GM21447 (cell line): ENCODE data around the gene RMI2.

ENCODE experiments used
- ATAC-seq: cut with Tn5 transposase; IDR thresholded peaks from one replicate; pipeline ENCODE4 v1.9.1; 2021; ENCODE audit not compliant: unreplicated experiment

RMI2 gene

DNA sequence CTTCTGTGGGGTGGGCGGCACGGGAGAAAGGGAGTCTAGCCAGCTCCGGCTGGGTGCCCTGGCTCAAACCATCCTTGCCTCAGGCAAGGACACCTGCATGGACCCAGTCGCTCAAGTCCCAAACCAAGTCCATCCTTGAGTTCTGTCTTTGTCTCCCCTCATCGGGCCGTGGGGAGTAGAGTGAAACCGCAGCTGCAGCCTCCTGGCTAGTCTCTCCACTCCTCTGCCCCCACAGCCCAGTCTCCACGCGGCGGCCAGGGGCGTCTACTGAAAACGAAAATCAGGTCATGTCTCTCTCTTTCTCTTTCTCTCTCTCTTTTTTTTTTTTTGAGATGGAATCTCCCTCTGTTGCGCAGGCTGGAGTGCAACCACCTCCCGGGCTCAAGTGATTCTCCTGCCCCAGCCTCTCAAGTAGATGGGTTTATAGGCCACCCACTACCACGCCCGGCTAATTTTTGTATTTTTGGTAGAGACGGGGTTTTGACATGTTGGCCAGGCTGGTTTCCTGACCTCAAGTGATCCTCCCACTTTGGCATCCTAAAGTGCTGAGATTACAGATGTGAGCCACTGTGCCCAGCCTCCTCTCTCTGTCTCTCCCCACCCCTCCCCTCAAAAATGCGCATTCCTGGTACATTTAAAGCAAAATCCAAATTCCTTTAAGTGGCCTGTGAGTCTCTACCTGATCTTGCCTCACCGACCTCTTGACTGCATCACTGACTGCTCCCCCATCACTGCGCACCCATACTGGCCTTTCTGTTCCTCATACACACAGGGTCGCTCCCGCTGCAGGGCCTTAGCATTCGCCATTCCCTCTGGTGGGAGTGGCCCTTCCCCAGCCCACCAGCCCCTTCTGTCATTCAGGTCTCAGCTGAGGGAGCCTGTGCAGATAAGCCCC lies 17.7 kb upstream of the RMI2 start:
- peak; percentile 33 for ATAC-seq

DNA sequence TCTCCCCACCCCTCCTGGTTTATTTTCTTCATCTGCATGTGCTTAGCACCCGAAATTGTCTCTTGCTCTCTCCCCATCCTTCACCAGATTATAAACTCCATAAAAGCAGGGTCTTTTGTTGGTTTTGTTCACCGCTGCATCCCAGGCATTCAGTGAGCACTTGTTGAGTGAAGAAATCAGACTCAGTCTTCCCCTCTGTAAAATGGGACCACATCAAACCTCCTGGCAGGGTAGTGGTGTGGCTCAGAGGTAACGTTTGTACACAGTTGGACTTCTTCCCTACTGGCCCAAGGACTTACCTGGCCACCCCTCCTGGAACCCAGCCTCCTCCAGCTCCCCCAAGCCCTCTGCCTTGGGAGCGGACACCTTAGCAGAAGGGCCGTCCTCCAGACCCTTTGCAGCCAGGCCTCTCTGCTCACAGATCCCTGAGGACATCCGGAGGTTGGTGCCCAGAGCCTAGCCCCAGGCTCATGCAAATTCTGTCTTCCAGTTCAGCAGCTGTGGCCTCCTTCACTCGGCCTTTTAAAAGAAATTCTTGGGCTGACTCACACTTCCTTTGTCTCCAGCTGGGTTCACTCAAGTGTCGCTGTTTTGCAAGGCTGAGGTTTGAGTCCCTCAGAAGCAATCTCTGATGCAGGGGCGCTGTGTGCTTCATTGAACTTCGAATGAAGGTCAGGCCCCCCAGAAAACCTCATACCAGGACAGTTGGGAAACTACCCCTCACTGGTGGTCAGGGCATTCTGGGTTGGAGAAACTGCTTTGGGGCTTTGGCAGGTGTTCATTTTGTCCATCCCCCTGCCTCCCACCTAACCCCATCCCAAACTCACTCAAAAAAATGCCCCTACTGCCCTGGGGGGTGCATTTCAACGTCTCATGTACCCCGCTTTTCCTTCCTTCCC lies 16.8 kb upstream of the RMI2 start:
- peak; percentile 77 for ATAC-seq

DNA sequence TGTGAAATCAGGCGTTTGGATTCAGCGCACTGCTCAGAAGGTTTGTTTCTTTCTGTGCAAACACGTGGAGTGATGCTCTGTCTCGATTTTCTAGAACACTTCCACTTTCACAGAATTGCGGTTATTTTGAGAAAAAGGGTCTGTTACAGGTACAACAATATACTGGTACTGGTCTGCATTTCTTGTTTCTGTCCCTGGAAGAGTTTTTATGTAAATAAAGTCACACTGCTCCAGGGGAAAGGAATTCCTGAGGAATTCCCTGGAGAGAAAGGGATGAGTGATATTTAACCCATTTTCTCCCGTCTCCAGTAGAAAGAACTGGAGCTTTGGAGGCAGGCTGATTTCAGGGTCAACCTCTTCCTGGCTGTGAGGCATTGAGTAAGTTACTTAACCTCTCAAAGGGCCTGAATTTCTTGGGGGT lies 16.2 kb upstream of the RMI2 start:
- ATAC-seq: no peak

DNA sequence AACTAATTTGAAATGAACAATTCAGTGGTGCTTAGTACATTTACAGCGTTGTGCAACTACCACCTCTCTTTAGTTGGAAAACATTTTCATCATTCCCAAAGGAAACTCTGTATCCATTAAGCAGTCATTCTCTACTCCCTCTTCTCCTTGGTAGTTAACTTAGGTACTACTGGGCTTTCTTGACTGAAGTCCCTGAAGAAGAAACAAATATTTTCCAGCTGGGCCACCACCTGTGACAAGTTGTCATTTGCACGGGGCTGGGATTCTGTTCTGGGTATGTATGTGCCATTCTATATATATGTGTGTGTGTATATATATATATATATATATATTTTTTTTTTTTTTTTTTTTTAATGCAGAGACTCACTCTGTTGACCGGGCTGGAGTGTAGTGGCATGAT lies 15.4 kb upstream of the RMI2 start:
- no peak for ATAC-seq

DNA sequence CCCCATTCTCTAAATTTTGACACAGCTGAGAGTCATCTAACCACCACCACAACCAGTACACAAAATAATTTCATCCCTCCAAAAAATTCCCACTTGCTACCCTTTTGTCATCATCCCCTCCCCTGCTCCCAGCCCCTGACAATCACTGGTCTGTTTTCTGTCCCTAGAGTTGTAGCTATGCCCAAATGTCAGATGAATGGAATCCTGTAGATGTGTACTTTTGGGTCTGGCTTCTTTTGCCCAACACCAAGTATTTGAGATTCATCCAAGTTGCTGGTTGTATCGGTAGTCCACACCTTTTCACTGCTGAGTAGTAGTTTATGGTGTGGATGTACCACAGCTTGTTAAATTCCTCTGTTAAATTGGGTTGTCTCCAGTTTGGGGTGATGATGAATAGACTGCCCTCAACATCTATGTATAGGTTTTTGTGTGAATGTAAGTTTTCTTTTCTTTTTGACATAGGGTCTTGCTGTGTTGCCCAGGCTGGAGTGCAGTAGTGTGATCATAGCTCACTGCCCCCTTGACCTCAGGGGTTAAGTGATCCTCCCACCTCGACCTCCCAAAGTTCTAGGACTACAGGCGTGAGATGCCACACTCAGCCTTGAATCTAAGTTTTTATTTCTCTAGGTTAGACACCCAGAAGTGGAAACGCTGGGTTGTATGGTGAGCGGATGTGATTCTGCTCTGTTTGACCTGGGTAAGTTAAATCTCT lies 14.6 kb upstream of the RMI2 start:
- ATAC-seq: no peak

DNA sequence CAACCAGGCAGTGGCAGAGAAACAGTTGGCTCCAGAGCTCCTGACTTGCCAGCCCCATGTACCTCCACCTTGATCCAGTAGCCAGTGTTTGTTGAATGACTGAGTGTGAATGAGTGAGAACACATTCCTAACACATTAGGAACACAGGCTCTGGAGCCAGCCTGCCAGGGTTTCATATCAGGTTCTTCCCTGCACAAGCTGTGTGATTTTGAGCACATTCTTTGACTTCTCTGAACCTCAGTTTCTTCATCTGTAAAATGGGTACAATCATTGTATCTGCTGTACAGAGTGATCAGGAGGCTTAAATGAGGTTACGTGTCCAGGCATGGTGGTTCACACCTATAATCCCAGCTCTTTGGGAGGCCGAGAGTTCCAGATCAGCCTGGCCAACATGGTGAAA lies 13.3 kb upstream of the RMI2 start:
- ATAC-seq: no peak

DNA sequence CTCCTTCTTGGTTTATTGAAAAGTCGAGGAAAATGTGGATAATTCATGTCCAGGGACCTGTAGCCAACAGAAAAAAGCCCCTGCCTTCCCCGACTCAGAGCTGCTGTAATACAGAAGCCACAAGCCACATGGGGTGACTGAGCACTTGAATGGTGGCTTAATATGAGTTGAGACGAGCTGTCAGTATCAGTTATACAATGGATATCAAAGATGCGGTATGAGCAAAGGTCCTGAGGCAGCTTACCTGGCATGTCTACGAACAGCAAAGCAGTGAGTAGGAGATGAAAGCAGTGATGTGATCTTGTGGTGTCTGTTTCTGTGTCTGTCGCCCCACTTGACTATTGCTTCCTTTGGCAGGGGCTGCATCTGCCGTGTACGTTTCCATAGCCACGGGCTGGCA lies 12.2 kb upstream of the RMI2 start:
- ATAC-seq: no peak

DNA sequence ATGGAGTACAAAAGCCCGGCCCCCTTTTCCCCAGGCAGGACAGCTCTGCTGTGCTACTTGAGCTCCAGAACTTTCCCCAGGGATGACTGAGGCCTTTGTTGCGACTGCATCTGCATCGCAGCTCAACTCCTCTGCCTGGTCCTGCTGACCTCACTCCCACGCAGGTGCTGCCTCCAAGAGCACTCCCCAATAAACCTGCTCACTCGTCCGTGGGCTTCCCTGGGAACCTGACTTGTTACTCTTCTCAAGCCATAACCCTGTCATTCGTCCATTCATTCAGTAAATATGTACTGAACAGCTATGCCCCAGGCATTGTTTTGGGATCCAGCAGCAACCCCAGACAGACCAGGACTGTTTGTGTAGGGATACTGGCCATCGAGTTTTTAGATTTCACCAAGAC lies 11.6 kb upstream of the RMI2 start:
- no peak for ATAC-seq

DNA sequence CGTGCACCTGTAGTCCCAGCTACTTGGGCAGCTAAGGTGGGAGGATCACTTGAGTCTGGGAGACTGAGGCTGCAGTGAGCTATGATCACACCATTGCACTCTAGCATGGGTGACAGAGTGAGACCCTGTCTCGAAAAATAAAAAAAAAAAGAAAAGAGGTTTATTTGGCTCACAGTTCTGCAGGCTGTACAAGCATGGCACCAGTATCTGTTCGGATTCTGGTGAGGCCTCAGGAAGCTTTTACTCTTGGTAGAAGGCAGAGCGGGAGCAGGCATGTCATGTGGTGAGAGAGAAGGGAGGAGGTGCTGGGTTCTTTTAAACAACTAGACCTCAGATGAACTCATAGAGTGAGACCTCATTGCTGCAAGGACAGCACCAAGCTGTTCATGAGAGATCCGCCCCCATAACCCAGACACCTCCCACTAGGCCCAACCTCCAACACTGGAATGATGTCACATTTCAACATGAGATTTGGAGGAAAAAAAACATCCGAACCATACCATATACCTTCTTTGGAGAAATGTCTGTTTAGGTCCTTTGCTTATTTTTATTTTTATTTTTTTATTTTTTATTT lies 10.3 kb upstream of the RMI2 start:
- ATAC-seq: no peak

DNA sequence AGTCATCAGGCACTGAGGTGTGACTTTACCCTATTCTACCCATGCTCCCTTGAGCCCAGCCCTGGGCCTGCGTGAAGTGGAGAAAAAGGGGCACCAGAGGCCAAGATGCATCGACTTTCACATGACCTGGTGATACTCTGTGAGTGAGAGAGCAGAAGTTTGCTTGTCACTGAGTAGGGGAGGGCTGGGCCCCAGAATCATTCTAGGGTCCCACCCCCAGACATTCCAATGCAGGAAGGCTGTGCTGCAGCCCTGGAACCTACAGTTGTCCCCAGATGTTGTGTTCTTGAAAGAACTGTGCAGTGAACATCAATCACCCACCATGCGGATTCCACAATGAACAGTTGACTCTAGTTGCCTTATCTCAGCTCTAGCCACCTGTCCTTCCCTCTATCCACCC lies 6.2 kb upstream of the RMI2 start:
- no peak for ATAC-seq

DNA sequence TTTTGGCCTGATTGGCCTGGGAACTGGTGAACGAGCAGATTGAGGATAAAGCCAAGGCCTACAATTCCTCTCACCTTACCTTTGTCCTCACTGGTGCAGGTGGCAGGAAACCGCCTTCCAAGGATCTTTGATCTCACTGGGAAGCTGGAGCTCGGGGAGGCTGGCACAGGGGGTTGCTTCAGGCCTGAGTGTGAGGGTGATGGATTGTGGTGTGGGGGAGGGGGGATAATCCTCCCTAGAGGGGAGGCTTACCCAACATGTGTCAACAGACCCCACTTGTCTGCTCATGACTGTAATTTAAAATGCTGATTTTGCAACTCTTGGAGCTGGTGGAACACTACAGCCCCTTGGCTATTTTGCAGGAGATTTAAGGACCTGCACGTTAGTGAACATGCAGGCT lies 4.5 kb upstream of the RMI2 start:
- ATAC-seq: no peak

DNA sequence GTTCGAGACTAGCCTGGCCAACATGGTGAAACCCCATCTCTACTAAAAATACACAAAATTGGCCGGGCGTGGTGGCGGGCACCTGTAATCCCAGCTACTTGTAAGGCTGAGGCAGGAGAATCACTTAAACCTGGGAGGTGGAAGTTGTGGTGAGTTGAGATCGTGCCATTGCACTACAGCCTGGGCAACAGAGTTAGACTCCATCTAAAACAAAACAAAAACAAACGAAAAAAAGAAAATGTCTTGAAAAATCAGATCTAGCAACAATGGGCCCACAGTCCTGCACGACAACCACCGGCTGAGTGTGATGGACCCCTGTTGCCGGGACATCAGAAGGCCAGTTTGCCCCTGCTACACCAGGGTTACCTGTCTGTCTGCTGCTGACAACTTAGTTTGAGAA lies 3.9 kb upstream of the RMI2 start:
- no peak for ATAC-seq

DNA sequence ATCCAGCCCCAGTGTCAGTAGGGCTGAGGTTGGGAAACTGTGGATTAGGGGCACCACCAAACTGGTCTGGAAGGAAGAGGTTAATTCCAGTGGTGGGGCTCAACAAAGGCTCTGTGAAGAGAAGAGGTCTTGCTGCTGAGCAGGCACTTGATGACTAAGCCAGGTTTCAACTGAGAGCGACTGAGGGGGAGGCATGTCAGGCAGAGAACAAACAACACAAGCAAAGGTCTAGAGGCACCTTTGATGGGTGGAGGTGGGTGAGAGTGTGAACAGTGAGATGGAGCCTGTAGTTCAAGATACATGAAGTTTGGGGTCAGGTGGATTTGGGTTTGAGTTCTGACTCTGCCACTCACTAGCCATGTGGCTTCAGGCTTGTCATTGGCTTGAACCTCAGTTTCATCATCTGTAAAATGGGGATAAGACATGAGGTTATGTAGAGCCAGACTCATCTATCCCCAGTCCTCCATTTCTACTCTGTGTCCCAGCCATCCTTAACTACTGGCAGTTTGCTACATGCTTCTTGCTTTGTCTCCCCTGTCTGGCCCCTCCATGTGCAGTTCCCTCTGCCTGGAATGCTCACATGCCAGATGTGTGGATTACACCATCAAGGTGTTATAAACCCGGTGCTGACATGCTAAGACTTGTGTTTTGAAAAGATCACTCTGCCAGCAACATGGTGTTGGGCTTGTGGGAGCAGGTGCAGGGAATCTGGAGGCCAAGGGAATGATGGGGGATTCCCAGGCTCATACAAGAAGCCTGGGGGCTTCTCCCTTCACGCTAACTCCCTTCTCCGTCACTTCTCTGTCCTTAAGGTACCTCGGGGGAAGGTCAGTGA lies 3.0 kb upstream of the RMI2 start:
- ATAC-seq: no peak

DNA sequence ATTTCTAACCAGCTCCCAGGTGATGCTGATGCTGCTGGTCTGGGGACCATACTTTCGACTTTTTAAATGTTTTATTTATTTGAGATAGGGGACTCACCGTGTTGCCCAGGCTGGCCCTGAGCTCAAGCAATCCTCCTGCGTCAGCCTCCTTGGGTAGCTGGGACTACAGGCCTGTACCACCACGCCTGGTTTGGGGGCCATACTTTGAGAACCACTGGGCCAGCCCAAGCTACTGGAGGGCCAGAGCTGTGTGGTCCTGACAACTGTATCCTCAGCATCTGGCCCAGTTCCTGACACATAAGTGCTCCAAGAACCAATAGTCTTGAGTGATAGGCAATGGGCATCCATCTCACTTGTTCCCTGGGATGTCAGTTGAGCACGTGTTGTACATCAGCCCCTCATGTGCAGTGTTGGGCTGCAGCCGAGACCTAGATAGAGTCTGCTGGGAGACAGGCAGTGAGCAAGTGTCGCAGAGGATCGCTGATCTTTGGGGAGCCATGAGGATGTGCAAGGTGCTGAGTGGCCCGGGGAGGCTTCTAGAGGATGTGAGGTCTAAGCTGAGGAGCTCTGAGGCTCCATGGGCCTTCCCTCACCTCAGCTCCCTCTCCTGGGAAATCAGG lies 1.6 kb downstream of the RMI2 start:
- ATAC-seq: no peak

DNA sequence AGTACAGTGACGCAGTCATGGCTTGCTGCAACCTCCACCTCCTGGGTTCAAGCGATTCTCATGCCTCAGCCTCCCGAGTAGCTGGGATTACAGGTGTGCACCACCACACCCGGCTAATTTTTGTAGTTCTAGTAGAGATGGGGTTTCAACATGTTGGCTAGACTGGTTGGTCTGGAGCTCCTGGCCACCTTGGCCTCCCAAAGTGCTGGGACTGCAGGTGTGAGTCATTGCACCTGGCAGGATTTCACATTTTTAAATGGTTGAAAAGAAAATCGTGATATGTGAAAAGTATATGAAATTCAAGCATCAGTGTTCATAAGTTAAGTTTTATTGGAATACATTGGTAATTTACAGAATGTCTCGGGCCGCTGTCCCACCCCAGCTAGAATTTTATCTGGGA lies 2.6 kb downstream of the RMI2 start:
- ATAC-seq: no peak

DNA sequence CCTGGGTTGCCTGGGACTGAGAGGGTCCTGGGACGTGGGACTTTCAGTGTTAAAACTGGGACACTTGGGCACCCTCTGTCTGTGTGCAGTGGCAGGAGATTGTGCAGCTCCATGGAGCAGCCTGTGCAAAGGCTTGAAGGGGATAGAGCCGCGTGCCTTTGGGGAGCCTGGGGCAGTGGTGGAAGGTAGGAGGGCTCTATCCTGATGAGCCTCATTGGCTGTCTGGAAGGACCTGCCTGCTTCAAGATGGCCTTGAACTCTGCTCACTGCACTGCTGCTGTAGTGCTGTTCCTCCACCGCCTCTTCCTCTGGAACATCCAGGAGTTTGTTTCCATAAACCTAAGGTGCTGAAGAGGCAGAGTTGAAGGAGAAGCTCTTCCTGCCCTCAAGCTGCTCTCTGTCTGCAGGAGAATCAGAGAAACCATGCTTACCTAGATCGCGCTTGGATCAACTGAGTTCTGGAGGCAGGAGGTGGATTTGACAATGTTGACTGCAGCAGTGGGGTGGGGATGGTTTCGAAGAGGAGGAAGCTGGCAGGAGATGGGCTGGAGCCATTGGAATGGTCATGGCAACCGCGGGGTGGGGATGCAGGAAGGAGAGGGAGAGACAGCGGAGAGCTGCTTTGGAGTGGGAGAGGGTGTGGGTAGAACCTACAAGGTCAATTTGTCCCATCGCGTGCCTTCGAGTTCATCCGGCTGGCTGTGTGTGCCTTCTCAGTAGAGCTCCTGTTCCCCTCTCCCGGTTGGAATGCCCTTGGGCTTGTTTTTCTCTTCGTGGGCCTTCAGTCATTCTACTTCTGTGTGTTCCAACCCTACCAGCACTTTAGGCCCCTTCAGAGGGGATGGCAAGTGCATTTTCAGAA lies 3.7 kb downstream of the RMI2 start:
- no peak for ATAC-seq

DNA sequence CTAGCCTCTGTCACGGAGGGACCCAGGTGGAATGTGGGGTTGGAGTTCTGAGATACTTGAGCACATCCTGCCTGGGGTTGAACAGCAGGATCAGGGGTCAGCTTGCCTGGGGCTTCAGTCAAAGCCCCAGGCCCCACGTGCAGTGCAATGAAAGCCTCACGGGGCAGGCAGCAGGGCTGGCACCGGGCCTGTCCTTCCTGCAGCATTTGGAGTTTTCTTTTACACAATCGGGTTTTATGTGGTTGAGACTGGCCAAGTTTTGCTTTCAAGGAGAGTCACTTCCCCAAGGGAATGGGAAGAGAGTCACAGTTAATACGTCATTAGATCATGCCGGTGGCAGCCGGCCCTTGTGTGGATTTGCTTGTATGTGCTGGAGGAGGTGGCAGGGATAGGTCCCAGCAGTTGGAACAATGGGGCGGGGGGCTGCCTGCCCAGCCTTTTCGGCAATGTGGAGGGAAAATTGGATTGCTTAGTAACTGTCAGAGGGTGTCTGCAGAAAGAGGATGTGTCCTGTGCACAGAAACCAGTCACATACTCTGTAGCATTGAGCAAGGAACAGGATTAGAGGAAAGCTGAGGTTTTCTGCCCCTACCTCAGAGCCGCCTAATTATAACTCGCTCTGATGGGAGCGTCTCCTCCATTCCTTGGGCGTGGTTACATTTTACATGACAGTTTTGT lies 4.5 kb downstream of the RMI2 start:
- ATAC-seq: no peak

DNA sequence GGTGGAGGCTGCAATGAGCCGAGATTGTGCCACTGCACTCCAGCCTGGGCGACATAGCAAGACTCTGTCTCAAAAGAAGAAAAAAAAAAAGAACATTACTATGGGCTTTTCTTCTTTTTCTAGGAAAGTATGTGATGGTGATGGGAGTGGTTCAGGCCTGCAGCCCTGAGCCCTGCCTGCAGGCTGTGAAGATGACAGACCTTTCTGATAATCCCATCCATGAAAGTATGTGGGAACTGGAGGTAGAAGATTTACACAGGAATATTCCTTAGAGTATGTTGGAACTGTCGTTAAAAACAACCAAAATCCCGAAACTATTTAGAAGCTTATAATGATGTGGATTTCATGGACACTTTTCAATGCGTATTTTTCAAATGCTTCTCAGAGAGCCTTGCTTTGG lies 5.3 kb downstream of the RMI2 start:
- no peak for ATAC-seq
